Pancreas (tissue), 10 donors: ENCODE data around the gene PITPNB. TPM values are rescaled to one million over a fixed set of nuclear protein-coding genes. Genes with fewer than 3 reads are reported as not detected.

ENCODE experiments used
- ATAC-seq, 4 donors: fragments of 200-7000 bp; cut with Tn5 transposase; one replicate each; pipeline versions ENCODE4 v1.8.0 to v1.9.1; 2020; ENCODE audit warnings: mild to moderate bottlenecking in 4 of 4, moderate library complexity in 4 of 4
- DNase-seq, 6 donors: peaks; one replicate each; pipeline ENCODE4 v3.0.0-alpha.2; 2020
- FAIRE-seq: peaks from 2 replicates; lab custom pipeline; 2012; peaks lifted over from hg19 to GRCh38; lab: Jason Lieb, UNC
- H3K27ac ChIP-seq, 4 donors: fragments of 200-600 bp; sonication (generic); 1 replicate in 3 of 4; 2 replicates in 1 of 4; pipeline versions ENCODE4 v1.5.0 to v1.8.0; 2020
- H3K27me3 ChIP-seq, 4 donors: fragments of 200-600 bp; one replicate each; pipeline ENCODE4 v1.8.0; 2021
- H3K36me3 ChIP-seq, 3 donors: fragments of 200-600 bp; sonication (generic) in 1 of 3; one replicate each; pipeline versions ENCODE4 v1.5.0 to v1.8.0; 2020 to 2021
- H3K4me1 ChIP-seq, 3 donors: fragments of 200-600 bp; one replicate each; pipeline ENCODE4 v1.8.0; 2021
- H3K4me3 ChIP-seq, 4 donors: fragments of 200-600 bp; sonication (generic) in 2 of 4; one replicate each; pipeline versions ENCODE4 v1.5.0 to v1.8.0; 2020 to 2021
- H3K9me3 ChIP-seq, 4 donors: fragments of 200-600 bp; one replicate each; pipeline ENCODE4 v1.8.0; 2021
- CTCF ChIP-seq, 4 donors: fragments of 200-600 bp; sonication (generic) in 3 of 4; IDR thresholded peaks; one replicate each; pipeline versions ENCODE4 v1.5.0 to v1.8.0; 2021; ENCODE audit warnings: antibody characterized with exemption in 4 of 4
- WGBS, 2 donors: extraction: QIAGEN DNeasy Blood & Tissue Kit; methylation state at CpG; one replicate each; pipeline ENCODE4 v1.1.7; 2013; 5-methylcytosine and 5-hydroxymethylcytosine counted together
- intact Hi-C, 3 donors: fragments of 100-400 bp; cut with DNase I; formaldehyde crosslinking; loops; one replicate each; pipeline versions ENCODE4 v1.11.1 to v1.14.2; 2022
- polyA plus RNA-seq, 2 donors: library from polyadenylated mRNA; stranded (reverse); fragments of 200-250 nt; gene quantifications; one replicate each; pipeline ENCODE4 v1.2.3, GENCODE V29; 2013
- total RNA-seq, 6 donors: library from RNA; stranded (reverse); fragmentation: NEBNext Ultra II Directional in 4 of 6; extraction: Animal tissue kit (Norgen Biotek cat#: 25700) in 4 of 6; gene quantifications; one replicate each; pipeline versions ENCODE4 v1.2.1 to v1.2.4, GENCODE V29; 2021 to 2023
- donor health status: healthy with polysubstance abuse.
- donor health status: DM: no; HTN: no; CAD: no; lungs with moderate emphysema.
- donor health status: DM: no; HTN: no; CAD: no.
- donor health status: control.
- donor health status: control.
- donor health status: Bipolar disorder and iron deficiency.
- donor health status: DM: yes; HTN: yes; CAD: no.
- donor health status: DM: no; HTN: no; CAD: no.
- donor health status: DM: no; HTN: no; CAD: no.
- donor health status: DM: yes; HTN: yes; CAD: no.

PITPNB gene
- total and polyA plus RNA-seq, 8 donors = 14.3 to 38.0 (median 26.2) TPM

DNA sequence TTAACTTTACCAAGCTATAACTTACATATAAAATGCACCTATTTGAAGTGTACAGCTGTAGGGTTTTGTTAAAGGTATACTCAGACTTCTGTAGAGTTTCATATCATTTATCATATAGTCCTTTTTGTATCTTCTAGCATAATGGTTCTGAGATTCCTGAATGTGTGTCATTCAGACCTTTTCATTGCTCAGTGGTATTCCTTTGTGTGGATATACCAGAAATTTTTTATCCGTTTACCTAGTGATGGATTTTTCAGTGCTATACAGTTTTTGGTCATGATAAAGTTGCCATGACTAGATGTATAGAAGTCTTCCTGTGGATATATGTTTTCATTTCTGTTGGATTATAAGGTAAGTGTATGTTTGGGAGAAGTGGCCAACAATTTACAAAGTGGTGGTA lies 6.3 kb upstream of the PITPNB start:
- no peak for TF ChIP-seq CTCF (IDR thresholded peaks at IDR 0.05)
- H3K27ac ChIP-seq = no peak overlapping the region
- DNase-seq (no peak), ATAC-seq (no peak), FAIRE-seq (no peak)
- intact Hi-C loops = no loop called here
- 97 to 98% methylated on average over 1 of the region's 1 CpG for WGBS, 2 donors
- no peak overlapping the region for H3K4me3 ChIP-seq
- no peaks in the 10 kb centered on the region for H3K9me3 ChIP-seq
- H3K4me1 ChIP-seq = peaks cover 0 to 8% (median 0%) of the 10 kb centered on the region in 3 donors
- H3K27me3 ChIP-seq = no peaks in the 10 kb centered on the region
- no peaks in the 10 kb centered on the region for H3K36me3 ChIP-seq

DNA sequence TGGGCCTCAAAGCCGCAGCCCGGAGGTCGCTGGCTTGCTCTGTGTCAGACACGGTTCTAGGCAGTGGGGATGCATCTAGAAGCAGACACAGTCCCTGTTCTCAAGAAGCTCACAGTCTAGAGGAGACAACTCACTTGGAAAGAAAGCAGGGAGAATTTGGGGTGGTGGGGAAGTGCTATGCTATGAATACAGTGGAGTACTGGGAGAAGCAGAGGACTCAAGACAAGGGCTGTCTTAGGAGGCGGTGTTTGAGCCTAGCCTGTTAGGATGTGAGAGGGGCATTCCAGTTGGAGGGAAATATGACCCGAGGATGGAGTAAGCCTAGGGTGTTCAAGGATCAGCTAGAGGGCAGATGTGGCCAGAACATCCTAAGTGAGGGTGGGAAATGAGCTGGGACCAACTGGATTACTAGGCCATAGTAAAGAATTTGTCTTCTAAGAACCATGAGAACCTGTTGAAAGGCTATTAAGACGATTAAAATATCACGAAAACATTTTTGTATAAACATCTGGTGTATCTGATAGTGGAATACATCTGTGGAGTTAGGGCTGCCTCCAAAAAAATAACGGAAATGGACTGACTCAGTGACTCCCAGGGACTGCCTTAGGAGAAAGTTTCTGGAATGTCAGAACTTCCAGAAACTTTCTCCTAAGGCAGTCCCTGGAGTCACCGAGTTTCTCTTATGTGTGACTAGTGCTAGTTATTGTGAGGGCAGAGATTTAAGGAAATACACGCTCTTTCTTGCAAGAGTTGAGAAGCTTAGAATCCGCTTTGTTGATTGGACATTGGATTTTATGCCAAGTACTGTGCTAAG lies 1.1 kb upstream of the PITPNB start:
- Histone ChIP-seq H3K27me3 (no peaks in the 10 kb centered on the region), H3K9me3 (no peaks in the 10 kb centered on the region), H3K4me3 (peak overlapping the region; percentile 88 to 91 (median 90)), H3K36me3 (no peaks in the 10 kb centered on the region), H3K27ac (peak overlapping the region; percentile 67 to 95 (median 92)), H3K4me1 (peaks cover 4 to 27% (median 20%) of the 10 kb centered on the region in 3 donors)
- FAIRE-seq (no peak), ATAC-seq (peak in 3 of 4 donors; percentile 8 to 37 (median 37)), DNase-seq (peak in 1 of 6 donors; percentile 11)
- TF ChIP-seq CTCF (IDR thresholded peaks at IDR 0.05) = no peak
- 29 to 35% methylated on average over 12 of the region's 12 CpGs for WGBS, 2 donors
- intact Hi-C loops = no loop called here

DNA sequence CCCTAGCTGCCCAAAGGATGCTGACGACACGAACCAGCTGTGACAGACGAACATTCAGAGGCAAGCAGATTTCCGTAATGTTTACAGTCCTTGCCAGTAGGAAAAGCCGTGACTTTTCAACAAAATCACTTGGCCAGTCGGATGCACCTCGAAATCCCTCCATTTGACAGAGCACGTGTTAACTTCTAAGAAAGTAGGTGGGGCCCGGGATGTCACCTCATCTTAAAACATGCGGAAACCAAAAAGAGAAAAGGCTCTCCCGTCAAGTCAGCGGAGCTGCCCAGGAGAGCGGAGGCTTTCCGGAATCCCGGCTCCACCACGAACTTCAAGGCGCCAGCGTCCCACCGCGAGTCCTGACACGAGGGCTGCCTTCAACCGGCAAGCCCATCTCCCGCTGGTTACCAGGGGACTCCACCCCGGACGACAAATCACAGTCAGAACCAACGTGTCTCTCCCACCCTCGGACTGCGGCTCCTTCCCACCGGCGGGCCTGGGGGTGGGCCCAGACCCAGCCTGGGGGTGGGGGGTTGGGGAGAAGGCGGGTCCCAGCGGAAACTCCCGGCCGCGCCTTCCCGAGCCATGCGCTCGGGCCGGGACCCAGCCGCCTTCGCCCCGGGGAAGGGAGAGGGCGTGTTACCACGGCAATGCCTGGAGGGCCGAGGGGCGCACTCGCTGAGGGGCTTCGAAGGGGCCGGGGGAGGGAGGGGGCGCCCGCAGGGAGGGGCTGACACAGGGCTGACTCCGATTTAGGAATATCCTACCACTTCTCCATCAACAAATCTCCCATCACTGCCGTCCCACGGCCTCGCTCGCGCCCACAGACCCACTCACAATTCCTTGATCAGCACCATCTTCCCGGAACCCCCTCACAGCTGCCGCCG lies 475 bp downstream of the PITPNB start:
- intact Hi-C loops = no loop called here

GRCh38 chr22:27915986-27916385 lies 3.1 kb downstream of the PITPNB start:
- H3K4me1 ChIP-seq = peaks cover 14 to 54% (median 45%) of the 10 kb centered on the region in 3 donors
- FAIRE-seq (no peak), DNase-seq (no peak), ATAC-seq (no peak)
- no peaks in the 10 kb centered on the region for H3K27me3 ChIP-seq
- no peak overlapping the region for H3K4me3 ChIP-seq
- no peaks in the 10 kb centered on the region for H3K36me3 ChIP-seq
- no peak overlapping the region for H3K27ac ChIP-seq
- TF ChIP-seq CTCF (IDR thresholded peaks at IDR 0.05) = no peak
- H3K9me3 ChIP-seq = no peaks in the 10 kb centered on the region
- intact Hi-C loops = no loop called here

More for the DNA sequence above, 475 bp downstream of the PITPNB start:
- WGBS, 2 donors = 0 to 1% methylated on average over 40 to 59 of the region's 60 CpGs
- Histone ChIP-seq H3K4me1 (peaks cover 9 to 39% (median 30%) of the 10 kb centered on the region in 3 donors), H3K36me3 (no peaks in the 10 kb centered on the region), H3K4me3 (peak overlapping the region; percentile 88 to 91 (median 90)), H3K27me3 (no peaks in the 10 kb centered on the region), H3K9me3 (no peaks in the 10 kb centered on the region), H3K27ac (peak overlapping the region; percentile 67 to 95 (median 92))
- DNase-seq (peak; percentile 41 to 81 (median 64)), FAIRE-seq (no peak), ATAC-seq (peak; percentile 45 to 61 (median 60))
- TF ChIP-seq CTCF (IDR thresholded peaks at IDR 0.05) = no peak
